GM18498 (cell line): ENCODE results near the gene DLG4.
"Not testable (repeated sequence)": the region's sequence is repeated elsewhere in the genome, so short reads cannot be mapped to it uniquely, and the experiment has no call there.

Source experiments
- ATAC-seq: cut with Tn5 transposase; IDR thresholded peaks from one replicate; pipeline ENCODE4 v1.9.1; 2021; ENCODE audit warnings: mild to moderate bottlenecking, moderate library complexity; ENCODE audit not compliant: unreplicated experiment

The DLG4 gene

DNA sequence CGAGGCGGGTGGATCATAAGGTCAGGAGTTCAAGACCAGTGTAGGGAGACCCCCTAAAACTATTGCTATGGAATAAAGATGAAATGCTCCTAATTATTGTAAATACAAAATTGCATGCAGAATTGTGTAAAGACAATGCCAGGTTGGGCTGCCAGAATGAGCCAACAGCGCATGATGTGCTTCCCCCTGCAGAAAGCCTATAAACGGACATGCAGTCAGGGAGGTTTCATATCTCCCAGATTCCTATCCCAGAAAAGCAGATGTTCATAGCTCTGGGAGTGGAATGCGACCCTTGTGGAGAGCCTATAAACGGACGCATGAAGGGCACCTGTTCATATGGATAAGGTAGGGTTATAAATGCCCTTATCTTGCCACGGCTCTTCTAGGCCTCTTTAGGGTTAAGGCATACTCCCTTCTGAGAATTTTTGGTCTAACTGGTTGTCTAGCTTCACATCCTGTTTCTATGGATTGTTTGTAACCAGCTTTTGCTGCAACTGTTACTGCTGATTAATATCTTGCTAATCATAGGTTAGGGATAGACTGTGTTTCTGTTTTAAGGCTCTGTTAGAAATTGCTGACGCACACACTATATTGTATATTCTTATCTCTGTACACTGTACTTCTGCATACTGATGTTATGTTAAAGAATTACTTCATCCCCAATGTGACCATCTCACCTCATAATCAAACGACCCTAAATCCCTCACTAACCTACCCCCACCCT lies 50.6 kb downstream of the DLG4 start:
- not testable (repeated sequence) for ATAC-seq

DNA sequence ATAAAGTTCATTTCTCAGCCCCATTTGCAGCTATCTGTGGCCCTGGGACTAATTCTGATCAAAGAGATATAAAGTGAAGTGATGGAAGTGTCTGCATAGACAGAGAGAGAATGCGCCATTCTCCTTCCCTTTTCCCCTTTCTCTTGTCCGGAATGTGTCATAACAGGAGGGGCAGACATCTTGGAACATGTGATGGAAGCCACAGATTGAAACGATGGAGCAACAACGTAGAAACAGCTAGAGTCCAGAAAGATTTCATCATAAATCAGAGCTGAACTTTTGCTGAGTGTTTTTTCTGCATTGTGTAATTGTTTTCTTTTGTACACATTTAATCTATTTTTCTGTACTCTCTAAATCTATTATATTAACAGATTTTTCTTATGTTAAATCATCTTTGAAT lies 51.8 kb downstream of the DLG4 start:
- ATAC-seq: no peak

DNA sequence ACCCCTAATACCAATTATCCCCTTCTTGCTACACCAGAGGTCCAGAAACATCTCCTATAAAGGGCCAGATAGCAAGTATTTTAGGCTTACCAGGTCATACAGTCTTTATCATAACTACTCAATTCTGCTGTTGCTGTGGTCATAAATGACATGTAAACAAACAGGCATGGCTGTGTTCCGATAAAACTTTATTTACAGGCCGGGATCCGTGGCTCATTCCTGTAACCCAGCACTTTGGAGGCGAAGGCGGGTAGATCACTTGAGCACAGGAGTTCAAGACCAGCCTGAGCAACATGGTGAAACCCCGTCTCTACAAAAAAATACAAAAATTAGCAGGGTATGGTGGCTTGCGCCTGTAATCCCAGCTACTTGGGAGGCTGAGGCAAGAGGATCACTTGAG lies 52.8 kb downstream of the DLG4 start:
- ATAC-seq: no peak

DNA sequence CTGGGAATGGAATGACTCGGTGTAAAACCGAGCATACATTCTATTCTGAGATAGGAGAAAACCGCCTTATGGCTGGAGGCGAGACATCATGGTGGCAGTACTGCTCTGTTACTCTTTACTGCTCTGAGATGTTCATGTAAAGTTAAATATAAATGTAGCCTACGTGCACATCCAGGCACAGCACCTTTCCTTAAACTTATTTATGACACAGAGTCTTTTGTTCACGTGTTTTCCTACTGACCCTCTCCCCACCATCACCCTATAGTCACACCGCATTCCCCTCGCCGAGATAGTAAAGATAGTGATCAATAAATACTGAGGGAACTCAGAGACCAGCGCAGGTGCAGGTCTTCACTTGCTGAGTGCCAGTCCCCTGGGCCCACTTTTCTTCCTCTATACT lies 60.1 kb downstream of the DLG4 start:
- ATAC-seq: not testable (repeated sequence)

DNA sequence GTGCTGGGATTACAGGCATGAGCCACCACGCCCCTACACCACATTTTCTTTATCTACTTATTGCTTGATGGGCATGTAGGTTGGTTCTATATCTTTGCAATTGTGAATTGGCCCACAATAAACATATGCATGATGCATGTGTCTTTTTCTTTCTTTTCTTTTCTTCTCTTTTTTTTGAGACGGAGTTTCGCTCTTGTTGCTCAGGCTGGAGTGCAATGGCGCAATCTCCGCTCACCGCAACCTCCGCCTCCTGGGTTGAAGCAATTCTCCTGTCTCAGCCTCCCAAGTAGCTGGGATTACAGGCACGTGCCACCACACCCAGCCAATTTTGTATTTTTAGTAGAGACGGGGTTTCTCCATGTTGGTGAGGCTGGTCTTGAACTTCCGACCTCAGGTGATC lies 61.2 kb downstream of the DLG4 start:
- ATAC-seq: not testable (repeated sequence)

DNA sequence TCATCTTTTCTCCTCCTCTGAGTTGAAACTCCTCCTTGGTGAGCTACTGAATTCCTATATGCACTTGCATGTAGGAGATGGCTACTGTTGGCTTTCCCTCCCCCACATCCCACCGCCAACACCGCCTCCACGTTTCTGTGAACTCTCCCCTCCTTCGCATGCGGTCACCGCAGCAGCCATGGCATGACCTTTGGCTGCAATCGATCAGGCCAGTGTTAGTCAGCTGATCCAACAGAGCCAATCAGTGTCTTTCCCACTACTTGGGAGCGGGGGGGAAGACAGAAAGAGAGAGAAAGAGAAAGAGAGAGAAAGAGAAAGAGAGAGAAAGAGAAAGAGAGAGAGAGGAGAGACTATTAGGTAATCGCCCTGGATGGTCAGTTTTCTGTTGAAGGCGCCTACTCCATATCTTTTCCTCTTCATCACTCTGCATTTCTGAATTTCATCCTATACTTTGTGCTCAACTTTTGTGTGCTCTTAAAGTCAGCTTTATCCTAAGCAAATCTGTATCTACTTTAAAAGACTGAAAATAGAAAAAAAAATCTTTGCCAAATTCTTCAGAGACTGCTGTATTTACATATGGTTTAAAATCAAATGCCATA lies 63.2 kb downstream of the DLG4 start:
- no peak for ATAC-seq

DNA sequence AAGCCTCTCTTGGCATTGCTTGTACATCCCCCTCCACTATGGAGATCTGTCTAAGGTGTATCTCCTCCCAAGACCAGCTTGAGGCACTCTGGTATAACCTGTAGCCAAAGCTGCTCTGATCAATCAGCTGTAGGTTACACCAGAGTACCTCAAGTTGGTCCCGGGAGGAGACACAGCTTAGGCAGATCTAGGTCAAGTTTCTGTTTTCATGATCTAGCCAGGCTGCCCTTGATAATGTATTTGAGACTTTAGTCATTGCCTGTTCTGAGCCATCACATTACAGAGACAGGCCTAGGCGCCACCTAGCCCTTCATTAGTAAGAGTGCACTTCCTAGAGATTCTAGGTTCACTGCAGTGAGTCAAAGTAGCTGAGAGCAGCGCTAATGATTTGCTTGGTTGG lies 71.9 kb downstream of the DLG4 start:
- ATAC-seq: no peak

DNA sequence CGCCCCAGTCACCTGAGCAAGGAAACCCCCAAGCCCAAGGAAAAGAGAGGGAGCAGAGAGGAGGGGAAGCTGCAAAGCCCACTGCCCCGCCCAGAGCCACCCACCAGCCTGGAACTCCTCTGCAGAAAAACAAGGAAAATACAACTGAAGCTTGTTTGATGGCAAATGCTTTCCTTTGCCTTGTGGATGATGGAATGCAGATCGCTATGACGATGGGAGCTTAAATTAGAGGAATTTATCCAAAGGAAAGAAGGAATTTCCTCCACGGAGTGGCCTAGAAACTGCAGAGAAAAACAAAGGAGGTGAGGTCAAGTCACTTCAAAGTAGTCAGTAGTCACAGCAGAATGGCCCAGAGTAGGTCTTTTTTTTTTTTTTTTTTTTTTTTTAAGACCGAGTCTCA lies 73.5 kb downstream of the DLG4 start:
- no peak for ATAC-seq

DNA sequence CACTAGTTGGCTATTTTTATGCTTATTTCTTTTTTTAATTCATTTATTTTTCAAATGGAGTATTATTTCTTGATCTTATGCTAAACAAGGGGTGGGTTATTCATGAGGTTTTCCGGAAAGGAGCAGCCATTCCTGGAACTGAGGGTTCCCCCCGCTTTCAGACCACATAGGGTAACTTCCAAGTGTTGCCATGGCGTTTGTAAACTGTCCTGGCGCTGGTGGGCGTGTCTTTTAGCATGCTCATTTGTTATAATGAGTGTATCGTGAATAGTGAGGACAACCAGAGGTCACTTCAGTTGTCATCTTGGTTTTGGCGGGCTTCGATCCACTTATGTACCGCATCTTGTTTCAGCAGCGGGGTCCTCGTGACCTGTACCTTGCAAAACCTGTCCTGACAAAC lies 75.4 kb downstream of the DLG4 start:
- no peak for ATAC-seq

DNA sequence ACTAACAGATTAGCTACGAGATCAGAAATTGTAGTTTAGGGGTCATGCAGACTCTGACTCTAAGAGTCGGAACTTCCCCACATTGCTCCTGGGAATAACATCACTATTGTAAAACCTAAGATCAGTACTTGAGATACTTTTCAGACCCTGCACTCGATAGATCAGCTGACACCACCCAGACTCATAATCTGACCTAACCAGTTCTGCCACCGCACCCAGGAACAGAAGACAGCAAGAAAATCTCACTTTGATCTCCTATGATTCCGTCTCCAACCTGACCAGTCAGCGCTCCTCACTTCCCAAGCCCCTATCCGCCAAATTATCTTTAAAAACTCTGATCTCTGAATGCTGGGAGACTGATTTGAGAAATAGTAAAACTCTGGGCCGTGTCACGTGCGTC lies 77.8 kb downstream of the DLG4 start:
- no peak for ATAC-seq

DNA sequence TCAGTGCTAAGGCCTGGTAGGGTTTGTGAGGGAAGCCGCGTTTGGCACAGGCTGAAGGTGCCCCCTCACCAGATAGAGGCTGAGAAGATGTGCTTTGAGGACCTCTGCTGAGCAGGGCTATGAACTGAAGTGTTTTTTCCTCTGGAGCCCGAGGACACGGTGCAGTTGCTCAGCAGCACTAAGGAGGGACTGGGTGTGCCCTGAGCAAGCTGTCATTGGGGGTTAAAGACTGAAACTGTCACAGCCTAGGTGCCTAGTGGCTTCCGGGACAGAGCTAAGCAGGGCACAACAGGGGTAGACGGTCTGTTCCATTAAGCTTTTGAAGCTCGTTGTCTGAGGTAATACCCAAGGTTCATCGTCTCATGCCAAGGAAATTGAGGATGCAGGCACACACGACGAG lies 80.2 kb downstream of the DLG4 start:
- no peak for ATAC-seq

DNA sequence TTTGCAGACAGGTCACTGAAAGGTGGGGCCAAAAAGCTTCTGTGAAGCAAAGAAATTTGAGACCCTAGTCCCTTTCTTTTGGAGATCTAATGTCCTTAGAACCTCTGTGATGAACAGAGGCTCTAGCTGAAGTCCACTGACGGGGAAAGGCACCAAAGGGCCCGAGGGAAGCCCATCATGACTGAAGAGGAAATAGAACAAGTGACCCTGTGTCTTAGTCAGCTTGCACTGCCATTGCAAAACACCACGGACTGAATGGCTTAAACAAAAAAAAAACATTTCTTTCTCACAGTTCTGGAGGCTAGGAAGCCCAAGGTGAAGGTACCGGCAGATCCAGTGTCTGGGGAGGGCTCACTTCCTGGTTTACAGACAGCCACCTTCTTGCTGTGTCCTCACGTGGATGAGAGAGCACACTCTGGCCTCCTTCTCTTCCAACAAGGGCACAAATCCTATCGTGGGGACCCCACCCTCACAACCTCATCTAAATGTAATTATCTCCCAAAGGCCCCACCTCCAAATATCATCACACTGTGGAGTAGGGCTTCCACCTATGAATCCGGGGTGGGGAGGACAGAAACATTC lies 80.7 kb downstream of the DLG4 start:
- no peak for ATAC-seq

DNA sequence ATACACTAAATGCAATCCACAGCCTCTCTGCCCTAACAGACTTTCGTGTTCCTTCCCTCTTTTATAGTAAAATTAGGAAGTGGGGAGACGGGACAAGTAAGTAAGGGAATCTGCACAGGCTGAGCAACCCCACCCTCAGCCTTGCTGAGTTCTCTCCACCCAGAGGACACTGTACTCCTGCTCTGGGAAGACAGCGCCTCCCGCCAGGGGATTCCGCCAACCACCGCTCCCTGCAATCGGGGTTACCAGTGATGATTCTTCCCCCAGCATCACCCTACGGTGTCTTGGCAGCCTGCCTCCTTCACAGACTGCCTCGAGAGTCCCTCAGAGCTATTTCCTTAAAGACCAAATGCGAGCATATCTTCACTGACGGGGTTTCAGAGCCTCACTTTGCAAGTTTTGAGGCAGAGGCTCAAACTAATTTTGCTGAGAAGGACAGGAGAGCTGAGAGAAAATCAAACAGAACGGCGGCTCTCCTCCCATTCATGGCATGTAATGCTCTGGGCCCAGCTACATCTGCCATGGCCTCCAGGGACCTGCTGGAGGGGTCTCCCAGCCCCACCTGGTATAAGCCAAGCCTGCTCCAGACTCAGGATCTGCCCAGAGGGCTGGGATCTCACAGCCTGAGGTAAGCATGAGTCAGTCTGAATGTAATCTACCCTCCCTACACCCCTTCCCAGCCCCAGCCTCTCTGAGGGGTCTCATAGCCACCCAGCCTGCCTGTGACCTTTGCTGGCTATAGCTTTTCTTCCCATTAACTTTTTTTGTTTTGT lies 82.3 kb downstream of the DLG4 start:
- no peak for ATAC-seq
